MM.1S (cell line): ENCODE measurements around the gene CDH4.

Experiments used
- CTCF ChIP-seq: fragments of 300-600 bp; sonication (generic); IDR thresholded peaks from 2 replicates; pipeline ENCODE4 v1.5.1; 2016; ENCODE audit warnings: antibody characterized with exemption, low read length, mixed read lengths
- EZH2 ChIP-seq: fragments of 300-600 bp; sonication (generic); optimal IDR thresholded peaks from 2 replicates; pipeline ENCODE3; 2017; ENCODE audit warnings: low read depth, mild to moderate bottlenecking, antibody characterized with exemption, low read length, mixed read lengths
- EZH2phosphoT487 ChIP-seq: fragments of 300-600 bp; sonication (generic); IDR thresholded peaks from 2 replicates; pipeline ENCODE4 v1.6.1; 2018; ENCODE audit warnings: antibody characterized with exemption, low read length

GRCh38 chr20:61354501-61354900 lies 102.4 kb downstream of the CDH4 start:
- TF ChIP-seq CTCF (no peak), EZH2 (no peak), EZH2phosphoT487 (no peak)
